HG02840 (cell line): ENCODE results near the gene EXOC3L2.

ENCODE experiments used
- ATAC-seq: cut with Tn5 transposase; IDR thresholded peaks from one replicate; pipeline ENCODE4 v1.9.1; 2021; ENCODE audit warnings: mild to moderate bottlenecking, moderate library complexity, moderate number of reproducible peaks; ENCODE audit not compliant: unreplicated experiment, low FRiP score

EXOC3L2 gene

GRCh38 chr19:45186509-45187334 lies 58.5 kb downstream of the EXOC3L2 start:
- no peak for ATAC-seq

GRCh38 chr19:45184115-45184514 lies 61.1 kb downstream of the EXOC3L2 start:
- no peak for ATAC-seq

GRCh38 chr19:45182758-45183157 lies 62.4 kb downstream of the EXOC3L2 start:
- no peak for ATAC-seq

GRCh38 chr19:45180936-45181335 lies 64.3 kb downstream of the EXOC3L2 start:
- ATAC-seq: no peak

- no peak for ATAC-seq
Measured at GRCh38 chr19:45179892-45180370, 65.3 kb downstream of the EXOC3L2 start.

GRCh38 chr19:45179072-45179891 lies 65.9 kb downstream of the EXOC3L2 start:
- no peak for ATAC-seq

GRCh38 chr19:45178262-45179071 lies 66.7 kb downstream of the EXOC3L2 start, which contains the start of gene BLOC1S3:
TSS of gene BLOC1S3 (plus strand) at chr19:45178784. CDS start at chr19:45179297, 513 bp downstream.
- ATAC-seq: peak; percentile 86

- ATAC-seq: no peak
Measured at GRCh38 chr19:45177817-45178261, 67.4 kb downstream of the EXOC3L2 start, which contains the start of gene TRAPPC6A. TSS of gene TRAPPC6A (minus strand) at chr19:45178237. CDS start at chr19:45178218, 19 bp downstream.

GRCh38 chr19:45175515-45176345 lies 69.5 kb downstream of the EXOC3L2 start:
- no peak for ATAC-seq

GRCh38 chr19:45173816-45174215 lies 71.4 kb downstream of the EXOC3L2 start:
- no peak for ATAC-seq

- no peak for ATAC-seq
Measured at GRCh38 chr19:45172611-45173208, 72.5 kb downstream of the EXOC3L2 start.

- ATAC-seq: no peak
Measured at GRCh38 chr19:45172173-45172572, 73.0 kb downstream of the EXOC3L2 start.

GRCh38 chr19:45171211-45171623 lies 74.0 kb downstream of the EXOC3L2 start:
- ATAC-seq: no peak

- no peak for ATAC-seq
Measured at GRCh38 chr19:45170146-45171106, 74.8 kb downstream of the EXOC3L2 start.

- ATAC-seq: no peak
Measured at GRCh38 chr19:45169602-45170001, 75.6 kb downstream of the EXOC3L2 start.

GRCh38 chr19:45168767-45169351 lies 76.3 kb downstream of the EXOC3L2 start:
- no peak for ATAC-seq

GRCh38 chr19:45166723-45167252 lies 78.4 kb downstream of the EXOC3L2 start:
- ATAC-seq: no peak
